Stimulated activated CD8-positive, alpha-beta memory T cell treated with anti-CD3 and anti-CD28 coated beads, Interleukin-4, amount 100 ng/mL, for 48 hours (primary cell): Measurements from ENCODE around the gene IP6K3.

Source experiments
- DNase-seq: peaks from one replicate; pipeline ENCODE4 v3.0.0-alpha.2; 2020

Gene IP6K3

GRCh38 chr6:33686225-33686924 lies 60.3 kb downstream of the IP6K3 start:
- DNase-seq, result no peak

- no peak for DNase-seq
Observed at GRCh38 chr6:33685411-33686224, 61.1 kb downstream of the IP6K3 start.

DNA sequence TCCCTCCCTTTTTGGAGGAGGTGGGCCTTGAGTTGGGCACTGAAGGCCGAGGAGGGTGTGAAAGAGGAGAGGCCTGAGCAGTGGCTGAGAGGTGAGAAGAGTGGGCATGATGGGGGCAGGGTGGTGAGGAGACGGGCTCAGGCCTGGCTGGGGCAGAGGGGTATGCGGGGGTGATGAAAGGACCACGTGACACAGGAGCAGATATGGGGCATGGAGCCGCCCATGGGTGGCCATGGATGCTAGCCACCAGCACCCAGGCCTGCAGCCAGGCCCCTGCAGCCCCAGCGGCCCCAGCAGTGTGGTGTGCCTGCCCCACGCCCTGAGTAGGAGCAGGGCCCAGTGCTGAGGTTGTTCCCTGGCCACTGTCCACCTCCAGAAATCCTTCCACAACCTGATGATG lies 61.7 kb downstream of the IP6K3 start:
- no peak for DNase-seq

DNA sequence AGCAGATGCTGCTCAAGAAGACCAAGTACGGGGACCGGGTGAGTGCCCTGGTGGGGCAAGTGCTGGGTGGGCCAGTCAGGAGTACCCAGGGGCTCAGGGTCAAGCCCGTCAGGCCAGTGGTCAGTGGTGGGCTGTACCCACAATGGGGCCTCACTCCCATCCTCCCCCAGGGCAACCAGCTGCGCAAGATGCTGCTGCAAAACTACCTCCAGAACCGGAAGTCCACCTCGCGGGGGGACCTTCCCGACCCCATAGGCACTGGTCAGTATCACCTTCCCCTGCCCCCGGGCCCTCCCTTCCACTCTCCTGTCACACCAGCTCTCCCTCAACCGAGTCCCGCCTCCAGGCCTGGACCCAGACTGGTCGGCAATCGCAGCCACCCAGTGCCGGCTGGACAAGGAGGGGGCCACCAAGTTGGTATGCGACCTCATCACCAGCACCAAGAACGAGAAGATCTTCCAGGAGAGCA lies 62.2 kb downstream of the IP6K3 start:
- DNase-seq, result no peak

DNA sequence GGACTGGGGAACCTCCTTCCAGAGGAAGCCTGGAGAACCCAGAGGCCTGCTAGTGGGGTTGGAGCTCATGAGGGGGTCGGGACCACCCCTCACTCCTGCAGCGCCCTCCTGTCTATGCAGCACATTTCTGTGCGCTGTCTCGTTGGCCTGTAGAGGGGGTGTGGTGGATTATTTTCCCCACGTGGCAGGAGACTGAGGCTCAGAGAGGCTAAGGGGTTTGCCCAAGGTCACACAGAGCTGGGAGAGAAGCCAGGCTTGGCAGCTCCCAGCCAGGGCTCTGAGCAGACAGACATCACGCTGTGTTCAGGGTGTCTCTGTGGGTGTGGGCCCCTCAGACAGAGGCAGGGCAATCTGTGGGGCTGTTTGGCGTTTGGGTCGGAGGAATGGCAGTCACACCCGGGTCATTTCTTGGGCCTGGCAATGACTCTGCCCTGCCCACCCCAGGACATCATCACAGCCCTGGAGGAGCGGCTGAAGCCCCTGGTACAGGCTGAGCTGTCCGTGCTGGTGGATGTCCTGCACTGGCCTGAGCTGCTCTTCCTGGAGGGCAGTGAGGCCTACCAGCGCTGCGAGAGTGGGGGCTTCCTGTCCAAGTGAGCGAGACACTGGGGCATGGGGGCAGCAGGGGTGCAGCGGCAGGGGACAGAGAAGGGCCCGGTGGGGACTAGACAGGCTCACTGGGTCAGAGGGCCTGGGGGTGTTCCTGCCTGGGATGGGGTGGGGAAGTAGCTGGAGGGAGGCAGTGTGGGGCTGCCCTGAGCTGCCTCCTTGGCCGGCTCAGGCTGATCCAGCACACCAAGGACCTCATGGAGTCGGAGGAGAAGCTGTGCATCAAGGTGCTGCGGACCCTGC lies 62.9 kb downstream of the IP6K3 start:
- no peak for DNase-seq

GRCh38 chr6:33683051-33683571 lies 63.6 kb downstream of the IP6K3 start:
- peak; percentile 64 for DNase-seq

DNA sequence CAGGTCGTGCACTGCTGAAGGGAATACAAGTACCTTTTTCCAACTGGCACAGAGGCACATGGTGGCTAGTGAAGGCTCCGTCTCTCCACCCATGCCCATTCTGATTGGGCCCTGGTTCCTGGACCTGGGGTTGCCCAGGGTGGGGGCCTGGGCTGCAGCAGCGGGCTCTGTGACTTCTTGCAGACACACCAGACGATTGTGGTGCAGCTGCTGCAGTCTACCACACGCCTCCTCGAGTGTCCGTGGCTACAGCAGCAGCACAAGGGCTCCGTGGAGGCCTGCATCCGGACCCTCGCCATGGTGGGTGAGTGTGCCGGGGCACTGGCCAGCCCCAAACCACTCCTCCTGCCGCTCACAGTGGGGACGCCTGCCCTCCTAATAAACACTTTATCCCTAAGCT lies 64.4 kb downstream of the IP6K3 start:
- DNase-seq, result no peak

DNA sequence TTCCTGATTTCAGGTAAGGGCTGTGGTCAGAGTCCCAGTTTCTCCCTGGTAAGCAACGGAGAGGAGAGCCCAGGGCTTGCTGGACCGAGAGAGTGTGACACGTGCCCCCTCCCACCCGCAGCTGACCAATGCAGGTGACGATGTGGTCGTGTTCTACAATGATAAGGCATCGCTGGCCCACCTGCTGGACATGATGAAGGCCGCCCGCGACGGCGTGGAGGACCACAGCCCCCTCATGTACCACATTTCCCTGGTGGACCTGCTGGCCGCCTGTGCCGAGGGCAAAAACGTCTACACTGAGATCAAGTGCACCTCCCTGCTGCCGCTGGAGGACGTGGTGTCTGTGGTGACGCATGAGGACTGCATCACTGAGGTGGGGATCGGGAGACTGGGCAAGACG lies 66.9 kb downstream of the IP6K3 start:
- DNase-seq, result no peak

GRCh38 chr6:33678932-33679490 lies 67.7 kb downstream of the IP6K3 start:
- DNase-seq, result no peak

DNA sequence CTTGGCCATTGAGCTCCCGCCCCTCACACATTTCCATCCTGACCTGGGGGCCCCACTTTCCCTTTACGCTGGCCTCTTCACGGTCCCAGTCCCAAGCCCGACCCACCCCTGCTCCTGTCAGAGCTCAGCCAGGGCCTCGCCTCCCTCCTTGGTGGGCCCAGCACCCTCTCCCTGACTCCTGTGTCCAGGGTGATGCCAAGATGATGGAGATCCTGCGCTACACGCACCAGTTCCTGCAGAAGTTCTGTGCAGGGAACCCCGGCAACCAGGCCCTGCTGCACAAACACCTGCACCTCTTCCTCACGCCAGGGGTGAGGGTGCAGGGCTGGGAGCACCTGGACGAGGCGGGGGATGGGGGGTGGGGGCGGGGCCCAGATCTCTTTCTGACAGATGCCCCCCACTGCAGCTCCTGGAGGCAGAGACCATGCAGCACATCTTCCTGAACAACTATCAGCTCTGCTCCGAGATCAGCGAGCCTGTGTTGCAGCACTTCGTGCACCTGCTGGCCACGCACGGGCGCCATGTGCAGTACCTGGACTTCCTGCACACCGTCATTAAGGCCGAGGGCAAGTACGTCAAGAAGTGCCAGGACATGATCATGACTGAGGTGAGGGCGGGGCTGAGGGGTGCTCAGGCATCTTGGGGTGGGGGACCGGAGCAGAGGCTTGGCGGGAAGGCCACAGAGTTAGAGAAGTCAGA lies 68.3 kb downstream of the IP6K3 start:
- no peak for DNase-seq

DNA sequence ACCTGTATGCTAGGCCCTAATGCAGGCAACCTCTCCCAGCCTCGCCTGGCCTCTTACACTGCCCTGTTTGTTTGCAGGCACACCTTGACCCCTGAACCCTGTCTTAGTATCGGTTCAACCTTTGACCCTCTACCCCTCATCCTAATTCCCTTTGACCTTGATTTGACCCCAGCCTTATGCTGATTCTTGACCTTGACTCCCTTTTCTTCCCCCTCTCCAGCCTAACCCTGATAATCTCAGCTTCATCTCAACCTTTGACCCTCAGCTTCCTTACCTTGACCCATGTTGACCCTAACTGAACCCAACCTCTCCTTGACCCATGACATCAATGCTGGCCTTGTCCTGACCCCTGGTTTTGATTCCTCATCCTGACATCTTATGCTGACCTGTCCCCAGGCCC lies 69.0 kb downstream of the IP6K3 start:
- no peak for DNase-seq

GRCh38 chr6:33677143-33677660 lies 69.5 kb downstream of the IP6K3 start:
- DNase-seq, result no peak

DNA sequence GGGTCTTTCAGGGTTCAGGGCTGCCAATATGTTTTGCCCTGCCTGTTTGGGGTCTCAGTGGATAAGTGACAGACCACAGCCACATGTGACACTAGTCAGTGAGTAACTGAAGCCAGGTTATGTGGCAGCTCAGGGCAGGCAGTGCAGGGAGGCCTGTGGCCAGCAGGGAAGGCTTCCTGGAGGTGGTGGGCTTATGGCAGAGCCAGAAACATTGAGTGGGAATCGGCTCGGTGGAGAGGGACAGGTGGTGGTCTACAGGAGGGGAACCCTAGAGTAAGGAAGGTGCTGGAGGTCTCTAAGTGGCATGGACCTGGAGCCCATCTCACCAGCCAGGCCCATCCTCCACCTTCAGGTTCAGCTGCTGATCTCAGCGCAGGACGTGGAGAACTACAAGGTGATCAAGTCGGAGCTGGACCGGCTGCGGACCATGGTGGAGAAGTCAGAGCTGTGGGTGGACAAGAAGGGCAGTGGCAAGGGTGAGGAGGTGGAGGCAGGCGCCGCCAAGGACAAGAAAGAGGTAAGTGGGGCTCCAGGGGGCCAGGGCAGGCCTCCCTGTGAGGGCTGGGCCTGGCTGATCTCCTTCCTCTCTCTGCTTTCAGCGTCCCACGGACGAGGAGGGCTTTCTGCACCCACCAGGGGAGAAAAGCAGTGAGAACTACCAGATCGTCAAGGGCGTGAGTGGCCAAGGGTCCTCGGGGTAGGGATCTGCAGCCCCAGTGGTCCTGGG lies 70.1 kb downstream of the IP6K3 start:
- no peak for DNase-seq

- no peak for DNase-seq
Observed at GRCh38 chr6:33675968-33676367, 70.7 kb downstream of the IP6K3 start.

- no peak for DNase-seq
Observed at GRCh38 chr6:33673851-33674250, 72.9 kb downstream of the IP6K3 start.

- no peak for DNase-seq
Observed at GRCh38 chr6:33672808-33673207, 73.9 kb downstream of the IP6K3 start.

DNA sequence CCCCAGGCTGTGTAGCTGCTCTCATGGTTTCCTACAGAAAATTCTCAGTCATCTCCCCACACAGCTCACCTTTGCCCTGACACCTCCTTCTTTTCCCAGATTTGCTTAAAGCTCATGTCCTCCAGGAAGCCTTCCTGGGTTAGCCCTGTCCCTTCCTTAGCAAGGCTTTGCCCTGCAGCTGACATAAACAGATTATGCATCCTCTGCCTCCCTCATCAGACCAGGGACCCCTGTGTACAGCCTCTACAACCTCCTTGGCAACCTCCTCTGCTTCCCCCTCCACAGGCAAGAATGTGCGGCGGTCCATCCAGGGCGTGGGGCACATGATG lies 75.0 kb downstream of the IP6K3 start:
- DNase-seq, result no peak
